Measurements from ENCODE around the gene TACSTD2. TPM values are rescaled to one million over a fixed set of nuclear protein-coding genes. Genes with fewer than 3 reads are reported as not detected.
"Not testable (repeated sequence)": the region's sequence is repeated elsewhere in the genome, so short reads cannot be mapped to it uniquely, and the experiment has no call there.

TACSTD2 gene, protein sequence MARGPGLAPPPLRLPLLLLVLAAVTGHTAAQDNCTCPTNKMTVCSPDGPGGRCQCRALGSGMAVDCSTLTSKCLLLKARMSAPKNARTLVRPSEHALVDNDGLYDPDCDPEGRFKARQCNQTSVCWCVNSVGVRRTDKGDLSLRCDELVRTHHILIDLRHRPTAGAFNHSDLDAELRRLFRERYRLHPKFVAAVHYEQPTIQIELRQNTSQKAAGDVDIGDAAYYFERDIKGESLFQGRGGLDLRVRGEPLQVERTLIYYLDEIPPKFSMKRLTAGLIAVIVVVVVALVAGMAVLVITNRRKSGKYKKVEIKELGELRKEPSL
- 0.05 TPM for polyA plus RNA-seq (2013, experiment 1 of 2; ENCODE audit: insufficient read length)
- 0.11 TPM for polyA plus RNA-seq (2013, experiment 2 of 2; ENCODE audit: insufficient read length)

GRCh38 chr1:58576727-58577653, at the start of gene TACSTD2:
TSS of gene TACSTD2 (minus strand) at chr1:58577252. CDS start at chr1:58577156, 96 bp downstream.
- DNase-seq: no peak

DNA sequence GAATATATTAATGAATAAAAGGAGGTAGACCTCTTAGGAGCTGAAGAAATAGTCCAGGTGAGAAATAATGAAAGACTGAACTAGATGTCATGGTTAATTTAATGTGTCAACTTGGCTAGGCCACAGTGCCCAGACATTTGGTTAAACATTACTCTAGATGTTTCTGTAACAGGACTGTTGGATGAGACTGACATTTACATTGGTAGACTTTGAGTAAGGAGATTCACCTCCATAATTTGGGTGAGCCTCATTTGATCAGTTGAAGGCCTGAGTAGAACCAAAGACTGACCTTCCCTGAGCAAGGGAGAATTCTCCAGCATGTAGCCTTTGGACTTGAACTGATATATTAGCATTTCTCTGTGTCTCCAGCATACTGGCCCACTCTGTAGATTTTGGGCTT, 49.2 kb upstream of the TACSTD2 start:
- DNase-seq: no peak

GRCh38 chr1:58623259-58623658, 46.2 kb upstream of the TACSTD2 start:
- DNase-seq: not testable (repeated sequence)

- DNase-seq: no peak
Measured at GRCh38 chr1:58622571-58622970, 45.5 kb upstream of the TACSTD2 start.

GRCh38 chr1:58621391-58621790, 44.3 kb upstream of the TACSTD2 start:
- no peak for DNase-seq

- no peak for DNase-seq
Measured at GRCh38 chr1:58620926-58621325, 43.9 kb upstream of the TACSTD2 start.

- no peak for DNase-seq
Measured at GRCh38 chr1:58620259-58620658, 43.2 kb upstream of the TACSTD2 start.

- DNase-seq: no peak
Measured at GRCh38 chr1:58619286-58620054, 42.4 kb upstream of the TACSTD2 start.

- DNase-seq: peak; percentile 94
Measured at GRCh38 chr1:58618303-58618702, 41.3 kb upstream of the TACSTD2 start.

DNA sequence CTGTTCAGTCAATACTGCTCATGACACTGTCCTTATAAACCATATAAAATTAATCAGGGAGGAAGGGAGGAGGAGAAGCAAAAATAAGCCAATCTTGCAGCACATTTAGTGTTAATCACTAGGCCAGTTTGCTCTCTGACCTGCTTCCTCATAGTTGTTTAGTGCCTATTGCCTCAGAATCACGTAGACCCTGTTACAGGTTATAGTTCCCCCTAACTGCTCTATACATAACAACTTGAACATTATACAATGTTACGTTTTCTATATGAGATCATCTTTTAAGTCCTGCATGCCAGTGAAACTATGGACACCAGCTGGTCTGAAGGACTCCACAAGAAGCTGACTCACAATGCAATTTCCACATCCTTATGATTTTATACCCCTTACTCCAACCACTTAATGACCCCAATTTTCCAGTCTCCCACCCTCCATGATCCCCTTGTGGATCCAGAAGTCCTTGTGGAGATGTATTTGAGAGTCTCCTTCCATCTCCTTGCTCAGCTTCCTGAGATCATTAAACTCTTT, 34.9 kb upstream of the TACSTD2 start:
- no peak for DNase-seq

- no peak for DNase-seq
Measured at GRCh38 chr1:58608945-58609344, 31.9 kb upstream of the TACSTD2 start.

GRCh38 chr1:58608297-58608696, 31.2 kb upstream of the TACSTD2 start:
- no peak for DNase-seq

DNA sequence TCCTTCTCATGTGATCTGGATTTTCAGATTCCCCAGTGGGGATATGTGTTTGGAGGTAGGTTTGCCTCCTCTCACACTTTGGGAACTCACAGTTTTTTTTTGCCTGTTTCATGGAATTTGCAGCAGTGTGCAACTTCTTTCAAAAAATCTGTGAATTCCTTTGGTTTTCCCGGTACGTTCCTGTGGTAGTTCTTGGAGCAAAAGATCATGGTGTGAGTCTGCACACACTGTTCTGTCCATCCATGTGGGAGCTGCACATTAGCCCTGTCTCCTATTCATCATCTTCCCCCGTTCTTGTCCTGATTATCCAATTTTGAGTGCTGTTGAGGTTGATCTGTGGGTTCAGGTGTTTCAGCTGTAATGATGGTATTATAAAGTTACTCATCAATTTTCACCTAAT, 30.3 kb upstream of the TACSTD2 start:
- DNase-seq: no peak

GRCh38 chr1:58601921-58602320, 24.9 kb upstream of the TACSTD2 start:
- not testable (repeated sequence) for DNase-seq

DNA sequence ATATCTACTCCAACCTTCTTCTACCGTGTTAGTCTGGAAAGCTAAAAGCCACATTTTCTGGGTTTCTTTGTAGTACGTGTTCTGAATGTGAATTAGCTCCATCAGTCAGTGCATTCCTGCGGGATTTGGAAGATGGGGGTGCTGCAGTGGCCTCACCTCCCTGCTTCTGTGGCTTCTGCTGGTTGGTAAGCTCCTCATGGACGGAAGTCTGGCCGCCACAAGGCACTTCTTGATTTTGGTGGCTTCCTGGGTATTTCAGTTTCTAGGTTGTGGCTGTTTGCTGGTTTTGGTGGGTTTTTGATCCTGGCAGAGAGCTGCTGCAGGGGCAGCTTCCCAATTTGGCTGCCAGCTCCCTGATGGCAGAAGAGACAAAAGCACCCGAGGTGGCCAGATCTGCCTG, 20.9 kb upstream of the TACSTD2 start:
- no peak for DNase-seq

- no peak for DNase-seq
Measured at GRCh38 chr1:58597076-58597475, 20.0 kb upstream of the TACSTD2 start.

DNA sequence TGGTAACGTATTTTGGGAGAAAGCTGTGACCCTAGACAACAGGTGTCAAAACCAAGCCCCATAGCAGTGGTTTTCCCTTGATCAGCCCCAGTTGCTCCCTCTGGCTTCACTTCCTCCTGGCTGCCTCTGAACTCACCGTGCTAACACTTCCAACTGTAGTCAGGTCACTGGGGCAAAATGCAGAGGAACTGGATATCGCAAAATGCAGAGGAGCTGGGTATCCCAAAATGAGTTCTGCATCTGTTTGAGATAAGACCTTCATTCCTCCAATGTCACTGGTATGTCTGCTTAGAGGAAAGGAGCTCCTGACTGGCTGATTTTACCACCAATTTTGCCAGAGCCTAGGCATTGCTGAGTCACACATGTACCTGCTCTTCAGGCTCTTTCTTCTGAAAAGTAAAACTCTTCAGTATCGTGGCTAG, 19.6 kb upstream of the TACSTD2 start:
- DNase-seq: no peak

GRCh38 chr1:58594546-58594945, 17.5 kb upstream of the TACSTD2 start:
- no peak for DNase-seq

DNA sequence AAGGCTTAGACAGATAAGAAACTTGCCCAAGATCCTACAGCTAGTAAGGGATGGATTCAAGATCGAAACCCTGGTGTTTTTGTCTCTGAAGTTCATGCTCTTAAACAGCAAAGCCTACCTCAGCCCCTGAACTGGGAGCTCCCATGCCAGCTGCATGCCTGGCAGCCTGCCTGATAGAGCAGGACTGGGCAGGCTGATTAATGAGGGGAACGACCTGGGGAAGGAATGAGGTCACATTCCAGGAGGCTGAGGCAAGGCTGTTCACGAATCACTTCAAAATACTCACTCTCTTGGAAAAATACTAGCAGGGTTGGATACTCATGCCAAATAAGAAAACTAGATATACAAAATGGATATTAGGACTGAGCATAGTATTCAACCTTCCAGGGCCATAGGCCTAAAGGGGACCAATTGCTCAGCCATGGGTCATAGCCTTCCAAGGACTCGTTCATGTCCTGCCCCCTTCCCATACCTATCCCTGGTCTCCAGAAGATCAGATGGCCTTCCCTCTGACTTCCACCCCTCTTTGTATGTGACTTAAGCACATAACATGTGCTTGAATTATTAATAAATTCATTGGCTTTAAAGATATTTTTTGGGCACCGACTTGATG, 15.6 kb upstream of the TACSTD2 start:
- DNase-seq: peak; percentile 93

GRCh38 chr1:58591806-58592205, 14.8 kb upstream of the TACSTD2 start:
- no peak for DNase-seq

DNA sequence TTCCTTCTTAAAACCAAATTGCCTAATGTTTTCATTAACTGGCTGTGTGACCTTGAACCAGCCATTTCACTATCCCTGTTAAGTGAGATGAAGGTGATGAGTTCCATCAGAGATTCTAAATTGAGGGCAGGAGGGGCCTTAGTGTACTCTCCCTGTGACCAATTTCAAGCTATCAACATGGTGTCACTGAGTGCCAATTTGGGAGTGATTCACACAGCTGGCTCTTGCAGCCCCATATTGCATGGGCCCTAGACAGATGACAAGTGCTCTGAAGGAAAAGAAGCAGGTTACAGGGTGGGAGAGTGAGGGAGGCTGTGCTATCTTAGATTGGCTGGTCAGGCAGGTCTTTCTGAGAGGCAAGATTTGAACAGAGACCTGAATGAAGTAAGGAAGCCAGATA, 13.0 kb upstream of the TACSTD2 start:
- DNase-seq: no peak

DNA sequence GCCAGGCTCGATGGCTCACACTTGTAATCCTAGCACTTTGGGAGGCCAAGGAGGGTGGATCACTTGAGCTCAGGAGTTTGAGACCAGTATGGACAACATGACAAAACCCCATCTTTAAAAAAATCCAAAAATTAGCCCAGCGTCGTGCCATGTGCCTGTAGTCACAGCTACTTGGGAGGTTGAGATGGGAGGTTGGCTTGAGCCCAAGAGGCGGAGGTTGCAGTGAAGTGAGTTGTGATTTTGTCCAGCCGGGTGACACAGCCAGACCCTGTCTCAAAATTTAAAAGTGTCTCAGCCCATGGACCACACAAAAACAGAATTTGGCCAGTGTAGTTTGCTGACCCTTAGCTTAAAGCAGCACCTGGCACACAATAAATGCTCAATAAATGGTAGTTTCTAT, 11.3 kb upstream of the TACSTD2 start:
- no peak for DNase-seq
